ENCODE results near the gene CCND3.

- TF ChIP-seq CTCF (conservative IDR thresholded peaks at IDR 0.05; ENCODE audit: low read depth in 2 of 2) = no peak
- no peak for TF ChIP-seq EZH2 (IDR thresholded peaks at IDR 0.05; ENCODE audit: low read depth, unreplicated experiment)
- TF ChIP-seq EZH2phosphoT487 (IDR thresholded peaks at IDR 0.05; ENCODE audit: unreplicated experiment) = no peak
- TF ChIP-seq POLR2AphosphoS5 (IDR thresholded peaks at IDR 0.05; ENCODE audit: low read depth) = no peak
- no peak for TF ChIP-seq REST (IDR thresholded peaks at IDR 0.05; ENCODE audit: unreplicated experiment)
- TF ChIP-seq CREB1 (CRISPR knock-in tag; IDR thresholded peaks at IDR 0.05; ENCODE audit: low read depth) = no peak
- no peak for TF ChIP-seq JUNB (IDR thresholded peaks at IDR 0.05; ENCODE audit: unreplicated experiment)
- no peak for TF ChIP-seq ETS1 (IDR thresholded peaks at IDR 0.05)
- TF ChIP-seq STAT1 (IDR thresholded peaks at IDR 0.05; ENCODE audit: unreplicated experiment) = no peak
- no peak for TF ChIP-seq ZNF331 (CRISPR knock-in tag; IDR thresholded peaks at IDR 0.05; ENCODE audit: low read depth)
- no peak for TF ChIP-seq ZNF462 (CRISPR knock-in tag; IDR thresholded peaks at IDR 0.05)
- no peak for TF ChIP-seq NANOG (IDR thresholded peaks at IDR 0.05; ENCODE audit: borderline replicate concordance)
- TF ChIP-seq ZNF114 (CRISPR knock-in tag; IDR thresholded peaks at IDR 0.05) = no peak
Measured at GRCh38 chr6:41927253-41927652, 14.4 kb downstream of the CCND3 start.
